IMR-90 (cell line): ENCODE results near the gene EFNB2. TPM values are rescaled to one million over a fixed set of nuclear protein-coding genes. Genes with fewer than 3 reads are reported as not detected.

Experiments used
- ATAC-seq: fragments of 200-7000 bp; cut with Tn5 transposase; 2 replicates; pipeline ENCODE4 v1.9.1; 2020; ENCODE audit warnings: low read depth, mild to moderate bottlenecking, moderate library complexity
- BruUV-seq: library from RNA; stranded (reverse); fragments of 400-500 nt; replicated peaks from 2 replicates; lab custom pipeline; 2021; lab: Mats Ljungman, UMichigan
- CTCF ChIA-PET: fragments of 300-600 bp; formaldehyde crosslinking; extraction: SDS; loops from one replicate; lab custom pipeline; 2021; ENCODE audit warnings: antibody characterized with exemption; lab: Yijun Ruan, JAX
- POLR2A ChIA-PET: fragments of 300-600 bp; sonication (Branson Sonifier 250); formaldehyde crosslinking; loops from one replicate; lab custom pipeline; 2022; ENCODE audit warnings: antibody characterized with exemption; ENCODE audit not compliant: unreplicated experiment; lab: Charles Lee
- DNase-seq: peaks from one replicate; pipeline ENCODE4 v3.0.0; 2013
- H2AFZ ChIP-seq: replicated peaks from 2 replicates; pipeline ENCODE3; 2013; ENCODE audit warnings: low read length, mild to moderate bottlenecking; ENCODE audit not compliant: poor library complexity
- H2AK5ac ChIP-seq: 2 replicates; pipeline ENCODE4 v1.6.1; 2013; ENCODE audit warnings: low read depth, low read length, inconsistent platforms
- H2AK9ac ChIP-seq: replicated peaks from 2 replicates; pipeline ENCODE3; 2013; ENCODE audit warnings: mild to moderate bottlenecking, low read depth, low read length, moderate library complexity; ENCODE audit not compliant: poor library complexity
- H2BK120ac ChIP-seq: 2 replicates; pipeline ENCODE4 v1.6.1; 2013; ENCODE audit warnings: low read depth, low read length, inconsistent platforms
- H2BK15ac ChIP-seq: 3 replicates; pipeline ENCODE4 v1.6.1; 2013; ENCODE audit warnings: low read depth, low read length, inconsistent platforms
- H2BK20ac ChIP-seq: 2 replicates; pipeline ENCODE4 v1.6.1; 2013; ENCODE audit warnings: low read depth, mild to moderate bottlenecking, inconsistent platforms, low read length, moderate library complexity
- H2BK5ac ChIP-seq: 2 replicates; pipeline ENCODE4 v1.6.1; 2013; ENCODE audit warnings: mild to moderate bottlenecking, low read depth, low read length, inconsistent platforms; ENCODE audit not compliant: poor library complexity, severe bottlenecking
- H3K14ac ChIP-seq: replicated peaks from 2 replicates; pipeline ENCODE4 v1.6.1; 2013; ENCODE audit warnings: low read depth, low read length, inconsistent platforms
- H3K18ac ChIP-seq: 2 replicates; pipeline ENCODE4 v1.6.1; 2013; ENCODE audit warnings: low read depth, low read length, control low read depth
- H3K23ac ChIP-seq: 2 replicates; pipeline ENCODE4 v1.6.1; 2013; ENCODE audit warnings: low read depth, low read length, inconsistent platforms
- H3K27ac ChIP-seq: 2 replicates; pipeline ENCODE4 v1.5.1; 2013; ENCODE audit warnings: mild to moderate bottlenecking, control low read depth, low read length; ENCODE audit not compliant: insufficient read depth
- H3K27me3 ChIP-seq: 2 replicates; pipeline ENCODE4 v1.6.1; 2013; ENCODE audit warnings: low read length; ENCODE audit not compliant: control insufficient read depth, insufficient read depth
- H3K36me3 ChIP-seq: 2 replicates; pipeline ENCODE4 v1.6.1; 2013; ENCODE audit warnings: low read length, mixed read lengths; ENCODE audit not compliant: control insufficient read depth, insufficient read depth
- H3K4ac ChIP-seq: 2 replicates; pipeline ENCODE4 v1.6.1; 2013; ENCODE audit warnings: low read depth, low read length, inconsistent platforms
- H3K4me1 ChIP-seq: 2 replicates; pipeline ENCODE4 v1.6.1; 2013; ENCODE audit warnings: low read length, mixed read lengths; ENCODE audit not compliant: control insufficient read depth, insufficient read depth
- H3K4me2 ChIP-seq: 2 replicates; pipeline ENCODE4 v1.6.1; 2013; ENCODE audit warnings: low read depth, mild to moderate bottlenecking, control low read depth, low read length, moderate library complexity
- H3K4me3 ChIP-seq: 2 replicates; pipeline ENCODE4 v1.5.1; 2013; ENCODE audit warnings: low read depth, mild to moderate bottlenecking, control low read depth, low read length, moderate library complexity; ENCODE audit not compliant: insufficient read depth
- H3K56ac ChIP-seq: 2 replicates; pipeline ENCODE4 v1.6.1; 2013; ENCODE audit warnings: low read length, inconsistent platforms; ENCODE audit not compliant: insufficient read depth; ENCODE audit errors: extremely low read depth
- H3K79me1 ChIP-seq, 2 experiments: 2 replicates each; pipeline ENCODE4 v1.6.1; 2013; ENCODE audit warnings: low read length in 2 of 2, inconsistent platforms in 1 of 2, low read depth in 1 of 2
- H3K9ac ChIP-seq: 2 replicates; pipeline ENCODE4 v1.6.1; 2013; ENCODE audit warnings: low read depth, low read length, control low read depth
- H3K9me1 ChIP-seq: 2 replicates; pipeline ENCODE4 v1.6.1; 2013; ENCODE audit warnings: low read length, inconsistent platforms; ENCODE audit not compliant: insufficient read depth
- H3K9me3 ChIP-seq: 2 replicates; pipeline ENCODE4 v1.6.1; 2013; ENCODE audit warnings: low read length; ENCODE audit not compliant: control insufficient read depth, insufficient read depth
- H4K20me1 ChIP-seq: 2 replicates; pipeline ENCODE4 v1.6.1; 2013; ENCODE audit warnings: low read length, inconsistent platforms; ENCODE audit not compliant: insufficient read depth
- H4K5ac ChIP-seq: 2 replicates; pipeline ENCODE4 v1.6.1; 2013; ENCODE audit warnings: mild to moderate bottlenecking, low read depth, low read length, control low read depth
- H4K8ac ChIP-seq, 2 experiments: 2 replicates each; pipeline ENCODE4 v1.6.1; 2013; ENCODE audit warnings: low read depth in 2 of 2, low read length in 2 of 2, control low read depth in 1 of 2, inconsistent platforms in 1 of 2
- H4K91ac ChIP-seq: 2 replicates; pipeline ENCODE4 v1.6.1; 2013; ENCODE audit warnings: low read depth, low read length, inconsistent platforms; ENCODE audit not compliant: insufficient read depth
- BHLHE40 ChIP-seq: fragments of 150-350 bp; IDR thresholded peaks from 2 replicates; pipeline ENCODE4 v1.6.1; 2016; ENCODE audit warnings: mild to moderate bottlenecking, low read depth, low read length
- MAFK ChIP-seq: IDR thresholded peaks from 2 replicates; pipeline ENCODE4 v1.6.1; 2012; ENCODE audit warnings: low read depth, low read length, improper control_type of control experiment
- MAZ ChIP-seq: IDR thresholded peaks from 2 replicates; pipeline ENCODE4 v1.6.1; 2012; ENCODE audit warnings: low read depth, mild to moderate bottlenecking, low read length, improper control_type of control experiment, moderate library complexity, borderline replicate concordance
- MXI1 ChIP-seq: IDR thresholded peaks from 2 replicates; pipeline ENCODE4 v1.6.1; 2012; ENCODE audit warnings: low read depth, mild to moderate bottlenecking, low read length, moderate library complexity, borderline replicate concordance
- NFE2L2 ChIP-seq: fragments of 150-350 bp; IDR thresholded peaks from 2 replicates; pipeline ENCODE4 v1.6.1; 2016; ENCODE audit warnings: low read depth, mild to moderate bottlenecking, low read length
- POLR2A ChIP-seq: IDR thresholded peaks from 2 replicates; pipeline ENCODE4 v1.6.1; 2012; ENCODE audit warnings: mild to moderate bottlenecking, low read depth, low read length
- RAD21 ChIP-seq: IDR thresholded peaks from 2 replicates; pipeline ENCODE4 v1.6.1; 2012; ENCODE audit warnings: low read length, improper control_type of control experiment
- RCOR1 ChIP-seq: IDR thresholded peaks from 2 replicates; pipeline ENCODE4 v1.6.1; 2012; ENCODE audit warnings: mild to moderate bottlenecking, low read length, improper control_type of control experiment; ENCODE audit not compliant: insufficient replicate concordance
- RFX5 ChIP-seq: IDR thresholded peaks from 2 replicates; pipeline ENCODE4 v1.8.0; 2012; ENCODE audit warnings: low read depth, mild to moderate bottlenecking, low read length, moderate library complexity
- WGBS, 2 experiments: methylation state at CpG; one replicate each; pipeline versions ENCODE4 v1.1.5 to v1.1.7; 2013; ENCODE audit warnings: missing lambda C conversion rate in 2 of 2; ENCODE audit not compliant: insufficient read length in 1 of 2; ENCODE audit errors: extremely low coverage in 2 of 2; 5-methylcytosine and 5-hydroxymethylcytosine counted together
- dilution Hi-C: fragments of 300-500 bp; cut with HindIII; formaldehyde crosslinking; loops from one replicate; pipeline ENCODE4 v1.14.3; 2018; ENCODE audit warnings: low sequenced_read_pairs; ENCODE audit not compliant: unreplicated experiment
- in situ Hi-C: fragments of 300-500 bp; cut with MboI; formaldehyde crosslinking; loops from 3 replicates; pipeline ENCODE4 v1.14.3; 2019; ENCODE audit warnings: low sequenced_read_pairs, inconsistent platforms, mixed read lengths
- intact Hi-C: fragments of 100-400 bp; cut with micrococcal nuclease; formaldehyde crosslinking; loops from 2 replicates; pipeline ENCODE4 v1.10.0; 2022
- polyA plus RNA-seq, 3 experiments: library from polyadenylated mRNA; depleted of rRNA; stranded (reverse); fragments of >200 nt; gene quantifications; 2 replicates each; pipeline ENCODE4 v1.2.3, GENCODE V29; 2012; ENCODE audit warnings: low replicate concordance in 1 of 3
- total RNA-seq: library from RNA; depleted of rRNA; stranded (reverse); fragments of >200 nt; gene quantifications from 2 replicates; pipeline ENCODE4 v1.2.3, GENCODE V29; 2012
- TF ChIP-seq, protein P1 (sequence below): conservative IDR thresholded peaks from 2 replicates; pipeline ENCODE4 v1.5.1; 2012; ENCODE audit warnings: mild to moderate bottlenecking, low read depth, low read length, improper control_type of control experiment
- TF ChIP-seq, protein P2 (sequence below): fragments of 150-350 bp; IDR thresholded peaks from 2 replicates; pipeline ENCODE4 v1.6.1; 2016; ENCODE audit warnings: low read depth, mild to moderate bottlenecking, low read length, moderate library complexity, borderline replicate concordance

Gene EFNB2
- total and polyA plus RNA-seq, 2 of the 4 experiments (the other 2 are of a cell fraction): 5.4 to 6.0 TPM

DNA sequence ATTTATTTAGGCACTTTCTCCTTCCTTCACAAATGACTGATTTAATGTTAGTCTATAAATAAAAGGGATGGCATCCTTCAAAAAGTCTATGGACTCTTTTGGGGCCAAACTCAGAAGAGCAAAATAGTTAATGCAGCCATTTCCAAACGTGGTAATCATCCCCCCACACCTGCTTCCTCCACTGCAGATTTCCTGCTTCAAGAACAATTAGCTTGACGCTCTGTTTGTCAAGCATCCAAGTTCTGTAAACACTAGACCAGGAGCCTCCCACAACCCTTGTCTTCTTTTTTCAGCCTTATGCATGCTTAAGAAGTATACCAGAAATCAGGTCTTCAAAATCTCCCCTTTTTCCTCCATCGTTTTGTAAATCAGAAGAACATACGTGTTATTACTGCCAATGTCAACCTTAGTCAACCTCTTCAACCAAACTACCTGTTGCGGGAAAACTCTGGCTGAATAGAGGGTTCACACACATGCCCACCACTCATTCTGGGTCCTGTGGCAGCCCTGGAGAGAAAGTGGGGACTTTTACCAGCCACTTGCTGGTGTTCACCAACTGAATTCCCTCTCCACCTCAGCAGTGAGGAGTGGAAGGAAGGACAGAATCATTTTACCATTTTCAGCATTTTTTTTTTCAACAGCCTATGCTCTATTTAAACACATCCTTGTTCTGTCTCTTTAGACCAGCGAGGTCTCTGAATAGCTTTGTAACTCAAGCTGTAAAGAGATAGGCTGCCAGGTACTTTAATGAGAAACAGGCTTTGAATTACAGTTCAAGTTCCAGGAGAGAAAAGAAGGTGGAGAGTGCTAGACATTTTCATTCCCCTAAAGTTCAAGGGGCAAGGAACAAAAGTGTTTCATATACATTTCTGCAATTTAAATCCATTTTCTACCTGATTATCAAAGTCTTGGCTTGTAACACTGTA, 39.1 kb downstream of the EFNB2 start:
- Histone ChIP-seq H4K5ac (no peak overlapping the region), H3K9ac (no peak overlapping the region), H3K9me1 (no peaks in the 10 kb centered on the region), H3K4ac (no peak overlapping the region), H4K91ac (no peak overlapping the region), H3K4me1 (no peaks in the 10 kb centered on the region), H3K4me2 (no peak overlapping the region), H4K20me1 (no peaks in the 10 kb centered on the region), H2AK5ac (no peak overlapping the region), H2BK15ac (no peak overlapping the region), H4K8ac (no peak overlapping the region), H3K9me3 (no peaks in the 10 kb centered on the region), H3K18ac (no peak overlapping the region), H3K79me1 (peaks cover 3 to 15% of the 10 kb centered on the region in 2 experiments), H3K23ac (no peak overlapping the region), H2BK120ac (no peak overlapping the region), H2BK5ac (no peak overlapping the region), H2BK20ac (no peak overlapping the region), H3K27me3 (no peaks in the 10 kb centered on the region), H3K36me3 (peaks cover 11% of the 10 kb centered on the region), H3K27ac (no peak overlapping the region), H3K56ac (no peak overlapping the region), H3K14ac (no peak overlapping the region), H2AFZ (no peak overlapping the region), H3K4me3 (no peak overlapping the region), H2AK9ac (no peak overlapping the region)
- no TSS peak for BruUV-seq
- TF ChIP-seq MAFK: no peak
- TF ChIP-seq NFE2L2: no peak
- TF ChIP-seq MAZ: no peak
- TF ChIP-seq RCOR1: no peak
- no peak for TF ChIP-seq POLR2A
- TF ChIP-seq, protein P1, sequence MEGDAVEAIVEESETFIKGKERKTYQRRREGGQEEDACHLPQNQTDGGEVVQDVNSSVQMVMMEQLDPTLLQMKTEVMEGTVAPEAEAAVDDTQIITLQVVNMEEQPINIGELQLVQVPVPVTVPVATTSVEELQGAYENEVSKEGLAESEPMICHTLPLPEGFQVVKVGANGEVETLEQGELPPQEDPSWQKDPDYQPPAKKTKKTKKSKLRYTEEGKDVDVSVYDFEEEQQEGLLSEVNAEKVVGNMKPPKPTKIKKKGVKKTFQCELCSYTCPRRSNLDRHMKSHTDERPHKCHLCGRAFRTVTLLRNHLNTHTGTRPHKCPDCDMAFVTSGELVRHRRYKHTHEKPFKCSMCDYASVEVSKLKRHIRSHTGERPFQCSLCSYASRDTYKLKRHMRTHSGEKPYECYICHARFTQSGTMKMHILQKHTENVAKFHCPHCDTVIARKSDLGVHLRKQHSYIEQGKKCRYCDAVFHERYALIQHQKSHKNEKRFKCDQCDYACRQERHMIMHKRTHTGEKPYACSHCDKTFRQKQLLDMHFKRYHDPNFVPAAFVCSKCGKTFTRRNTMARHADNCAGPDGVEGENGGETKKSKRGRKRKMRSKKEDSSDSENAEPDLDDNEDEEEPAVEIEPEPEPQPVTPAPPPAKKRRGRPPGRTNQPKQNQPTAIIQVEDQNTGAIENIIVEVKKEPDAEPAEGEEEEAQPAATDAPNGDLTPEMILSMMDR: no peak
- no peak for TF ChIP-seq RAD21
- no peak for TF ChIP-seq MXI1
- TF ChIP-seq, protein P2, sequence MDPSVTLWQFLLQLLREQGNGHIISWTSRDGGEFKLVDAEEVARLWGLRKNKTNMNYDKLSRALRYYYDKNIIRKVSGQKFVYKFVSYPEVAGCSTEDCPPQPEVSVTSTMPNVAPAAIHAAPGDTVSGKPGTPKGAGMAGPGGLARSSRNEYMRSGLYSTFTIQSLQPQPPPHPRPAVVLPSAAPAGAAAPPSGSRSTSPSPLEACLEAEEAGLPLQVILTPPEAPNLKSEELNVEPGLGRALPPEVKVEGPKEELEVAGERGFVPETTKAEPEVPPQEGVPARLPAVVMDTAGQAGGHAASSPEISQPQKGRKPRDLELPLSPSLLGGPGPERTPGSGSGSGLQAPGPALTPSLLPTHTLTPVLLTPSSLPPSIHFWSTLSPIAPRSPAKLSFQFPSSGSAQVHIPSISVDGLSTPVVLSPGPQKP: no peak
- no peak for TF ChIP-seq BHLHE40
- TF ChIP-seq RFX5: no peak
- DNase-seq (no peak), ATAC-seq (no peak)
- dilution Hi-C loops: no loop called here
- intact Hi-C loops: no loop called here
- POLR2A ChIA-PET: no interaction called here
- CTCF ChIA-PET: interaction anchor here (0.6 kb wide), 1 partner anchor 36 kb away, joined by 3 read pairs; no protein-coding TSS in a partner anchor
- in situ Hi-C loops: no loop called here
- no CpG with 5 or more reads among the region's 6 CpGs for WGBS, 2 experiments
